ENCODE results near the gene NTHL1.

- no peak for TF ChIP-seq CTCF (IDR thresholded peaks at IDR 0.05)
- TF ChIP-seq POLR2A (IDR thresholded peaks at IDR 0.05): no peak
- no peak for TF ChIP-seq POLR2AphosphoS5 (IDR thresholded peaks at IDR 0.05)
Observed at GRCh38 chr16:2060346-2060745, 12.7 kb upstream of the NTHL1 start.
